ENCODE measurements around the gene SPTBN1. TPM values are rescaled to one million over a fixed set of nuclear protein-coding genes. Genes with fewer than 3 reads are reported as not detected.

Gene SPTBN1
- total RNA-seq, 4 donors from 2014 or later, result 353 to 606 (median 498) TPM

DNA sequence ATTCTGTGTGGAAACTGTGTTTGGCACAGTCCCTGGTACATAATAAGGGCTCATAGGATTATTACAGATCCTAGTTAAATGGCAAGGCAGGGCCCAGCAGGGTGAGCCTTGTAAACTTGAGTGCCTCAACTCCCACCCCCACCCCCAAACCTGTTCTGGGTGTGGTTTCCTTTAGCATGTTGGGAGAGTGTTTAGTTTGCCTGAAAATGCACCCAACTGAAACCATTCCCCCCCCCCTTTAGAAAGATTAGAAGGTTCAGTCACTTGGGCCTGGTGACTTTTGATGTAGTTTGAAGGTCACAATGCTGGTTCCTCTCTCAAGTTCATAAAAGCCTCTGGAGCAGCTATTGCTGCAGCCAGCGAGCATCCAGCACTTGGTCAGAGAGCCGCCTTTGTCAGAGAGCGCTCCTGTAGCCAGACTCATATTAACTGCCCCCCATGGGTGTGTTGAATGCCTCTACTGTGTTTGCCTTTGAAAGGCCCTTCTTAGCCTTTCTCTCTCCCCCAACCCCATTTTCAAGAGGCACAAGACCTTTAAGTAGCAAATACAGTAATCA lies 113.7 kb downstream of the SPTBN1 start:
- H3K4me1 ChIP-seq, result peaks cover 17 to 90% (median 54%) of the 10 kb centered on the region in 3 donors
- H3K36me3 ChIP-seq, result no peaks in the 10 kb centered on the region
- no peaks in the 10 kb centered on the region for H3K27me3 ChIP-seq
- WGBS, 2 donors (ENCODE audit: low coverage in 1 of 2), result 60% methylated on average over 2 of the region's 3 CpGs; no CpG with 5 or more reads in 1 of the 2 donors
- H3K4me3 ChIP-seq, result no peak overlapping the region
- ATAC-seq, result no peak
- peak overlapping the region in 3 of 4 donors; percentile 44 to 65 (median 61) for H3K27ac ChIP-seq
- no peaks in the 10 kb centered on the region for H3K9me3 ChIP-seq
- TF ChIP-seq POLR2A (IDR thresholded peaks at IDR 0.05), result no peak
- no peak for TF ChIP-seq POLR2AphosphoS5 (IDR thresholded peaks at IDR 0.05)
- TF ChIP-seq, protein P1, sequence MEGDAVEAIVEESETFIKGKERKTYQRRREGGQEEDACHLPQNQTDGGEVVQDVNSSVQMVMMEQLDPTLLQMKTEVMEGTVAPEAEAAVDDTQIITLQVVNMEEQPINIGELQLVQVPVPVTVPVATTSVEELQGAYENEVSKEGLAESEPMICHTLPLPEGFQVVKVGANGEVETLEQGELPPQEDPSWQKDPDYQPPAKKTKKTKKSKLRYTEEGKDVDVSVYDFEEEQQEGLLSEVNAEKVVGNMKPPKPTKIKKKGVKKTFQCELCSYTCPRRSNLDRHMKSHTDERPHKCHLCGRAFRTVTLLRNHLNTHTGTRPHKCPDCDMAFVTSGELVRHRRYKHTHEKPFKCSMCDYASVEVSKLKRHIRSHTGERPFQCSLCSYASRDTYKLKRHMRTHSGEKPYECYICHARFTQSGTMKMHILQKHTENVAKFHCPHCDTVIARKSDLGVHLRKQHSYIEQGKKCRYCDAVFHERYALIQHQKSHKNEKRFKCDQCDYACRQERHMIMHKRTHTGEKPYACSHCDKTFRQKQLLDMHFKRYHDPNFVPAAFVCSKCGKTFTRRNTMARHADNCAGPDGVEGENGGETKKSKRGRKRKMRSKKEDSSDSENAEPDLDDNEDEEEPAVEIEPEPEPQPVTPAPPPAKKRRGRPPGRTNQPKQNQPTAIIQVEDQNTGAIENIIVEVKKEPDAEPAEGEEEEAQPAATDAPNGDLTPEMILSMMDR (IDR thresholded peaks at IDR 0.05), result no peak
- TF ChIP-seq EP300 (IDR thresholded peaks at IDR 0.05), result no peak

DNA sequence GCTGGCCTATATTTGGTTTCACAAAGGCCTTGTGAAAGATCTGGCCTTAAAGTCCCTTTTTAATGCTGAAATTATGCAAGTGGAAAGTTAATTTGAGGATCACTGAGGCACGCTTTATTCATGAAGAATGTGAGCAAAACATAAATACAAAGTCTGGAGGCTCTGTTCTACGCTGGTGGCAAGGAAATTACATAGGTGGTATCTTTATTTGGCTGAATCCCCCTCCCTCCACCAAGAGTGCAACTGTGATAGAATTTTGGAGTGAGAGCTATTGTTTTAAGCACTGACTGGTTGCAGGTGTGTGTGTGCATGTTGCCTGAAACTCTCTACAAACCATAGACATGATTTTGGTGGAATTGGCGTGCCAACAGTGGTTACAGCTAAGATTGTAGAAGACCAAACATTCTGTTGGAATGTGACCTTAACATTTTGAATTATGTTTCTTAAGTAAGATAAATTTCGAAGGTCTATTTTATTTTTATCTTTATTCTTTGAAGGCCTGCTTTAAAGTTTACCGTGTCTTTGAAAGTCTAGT lies 114.3 kb downstream of the SPTBN1 start:
- no peak for ATAC-seq
- no peaks in the 10 kb centered on the region for H3K27me3 ChIP-seq
- 49 to 58% methylated on average over 5 of the region's 5 CpGs for WGBS, 2 donors (ENCODE audit: low coverage in 1 of 2)
- no peak overlapping the region for H3K4me3 ChIP-seq
- TF ChIP-seq EP300 (IDR thresholded peaks at IDR 0.05) (no peak), POLR2A (IDR thresholded peaks at IDR 0.05) (no peak), POLR2AphosphoS5 (IDR thresholded peaks at IDR 0.05) (no peak)
- TF ChIP-seq, protein P1 (IDR thresholded peaks at IDR 0.05), result no peak
- no peaks in the 10 kb centered on the region for H3K9me3 ChIP-seq
- H3K36me3 ChIP-seq, result no peaks in the 10 kb centered on the region
- peak overlapping the region in 3 of 4 donors; percentile 44 to 65 (median 55) for H3K27ac ChIP-seq
- H3K4me1 ChIP-seq, result peaks cover 17 to 90% (median 55%) of the 10 kb centered on the region in 3 donors

DNA sequence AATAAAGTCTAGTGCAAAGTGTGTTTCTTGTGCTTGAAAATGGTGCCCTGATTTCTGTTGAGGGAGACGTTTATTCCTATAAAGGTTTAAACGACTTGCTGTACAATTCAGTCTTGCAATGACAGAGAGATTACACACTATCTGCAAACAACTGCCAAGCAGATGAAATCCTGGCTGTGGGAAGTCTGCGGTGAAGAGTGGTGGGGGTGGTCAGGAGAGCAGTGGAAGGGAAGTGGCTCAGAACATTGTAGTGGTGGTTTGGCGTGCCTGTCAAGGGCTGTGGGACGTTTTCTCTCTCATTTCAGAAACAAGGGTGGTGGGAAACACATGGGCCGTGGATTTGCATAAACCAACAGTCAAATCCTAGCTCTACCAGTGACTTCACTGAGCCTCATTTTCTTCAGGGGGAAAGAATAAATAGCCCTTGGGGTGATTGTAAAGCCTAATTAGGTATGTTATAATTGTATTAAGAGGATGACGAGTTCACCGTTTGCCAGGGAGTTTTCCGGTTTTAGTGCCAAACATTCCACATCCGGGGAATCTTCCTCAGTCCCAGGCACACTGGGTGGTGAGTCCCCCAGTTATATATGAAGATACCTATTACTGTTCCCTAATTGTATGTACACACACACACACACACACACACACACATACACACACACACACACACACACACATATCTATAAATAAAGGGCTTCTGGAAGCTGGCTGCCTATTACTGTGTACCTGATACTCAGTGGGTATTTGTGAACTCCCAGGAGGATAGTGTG lies 115.0 kb downstream of the SPTBN1 start:
- H3K4me1 ChIP-seq, result peaks cover 17 to 92% (median 55%) of the 10 kb centered on the region in 3 donors
- TF ChIP-seq EP300 (IDR thresholded peaks at IDR 0.05), result no peak
- TF ChIP-seq, protein P1 (IDR thresholded peaks at IDR 0.05), result no peak
- no peak for TF ChIP-seq POLR2AphosphoS5 (IDR thresholded peaks at IDR 0.05)
- TF ChIP-seq POLR2A (IDR thresholded peaks at IDR 0.05), result no peak
- ATAC-seq, result no peak
- WGBS, 2 donors (ENCODE audit: low coverage in 1 of 2), result 0 to 8% methylated on average over 4 to 9 of the region's 10 CpGs
- peak overlapping the region in 3 of 4 donors; percentile 54 to 65 (median 55) for H3K27ac ChIP-seq
- H3K4me3 ChIP-seq, result no peak overlapping the region
- no peaks in the 10 kb centered on the region for H3K27me3 ChIP-seq
- no peaks in the 10 kb centered on the region for H3K9me3 ChIP-seq
- H3K36me3 ChIP-seq, result no peaks in the 10 kb centered on the region

DNA sequence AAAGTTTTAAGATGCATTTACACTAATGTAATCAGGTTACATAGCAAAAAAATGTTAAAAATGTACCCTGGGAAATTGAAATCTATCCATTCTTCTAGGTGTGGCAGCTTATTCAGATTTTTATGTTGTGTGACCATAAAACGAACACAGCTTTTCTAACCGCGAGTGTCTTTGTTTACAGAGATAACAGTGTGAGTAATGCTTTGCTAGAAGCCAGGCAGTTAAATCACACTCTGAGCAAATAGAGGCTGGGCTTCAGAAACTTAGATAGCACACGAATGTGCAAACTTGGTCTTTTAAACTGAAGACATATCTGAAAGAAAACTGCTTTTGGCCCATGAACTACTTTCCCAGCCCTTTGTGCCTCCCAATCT lies 116.1 kb downstream of the SPTBN1 start:
- H3K9me3 ChIP-seq, result no peaks in the 10 kb centered on the region
- peaks cover 20 to 96% (median 61%) of the 10 kb centered on the region in 3 donors for H3K4me1 ChIP-seq
- H3K27me3 ChIP-seq, result no peaks in the 10 kb centered on the region
- 0 to 3% methylated on average over 4 of the region's 4 CpGs for WGBS, 2 donors (ENCODE audit: low coverage in 1 of 2)
- no peak overlapping the region for H3K4me3 ChIP-seq
- TF ChIP-seq POLR2AphosphoS5 (IDR thresholded peaks at IDR 0.05), result no peak
- TF ChIP-seq EP300 (IDR thresholded peaks at IDR 0.05), result no peak
- no peak for TF ChIP-seq POLR2A (IDR thresholded peaks at IDR 0.05)
- TF ChIP-seq, protein P1 (IDR thresholded peaks at IDR 0.05), result no peak
- ATAC-seq, result peak; percentile 46
- H3K27ac ChIP-seq, result peak overlapping the region in 3 of 4 donors; percentile 54 to 65 (median 55)
- H3K36me3 ChIP-seq, result no peaks in the 10 kb centered on the region

All from gastroesophageal sphincter (tissue), 4 donors.